ENCODE data around the gene PTGR3. TPM values are rescaled to one million over a fixed set of nuclear protein-coding genes. Genes with fewer than 3 reads are reported as not detected.

The PTGR3 gene
- total and polyA plus RNA-seq, 8 donors: 9.9 to 45.5 (median 15.7) TPM

DNA sequence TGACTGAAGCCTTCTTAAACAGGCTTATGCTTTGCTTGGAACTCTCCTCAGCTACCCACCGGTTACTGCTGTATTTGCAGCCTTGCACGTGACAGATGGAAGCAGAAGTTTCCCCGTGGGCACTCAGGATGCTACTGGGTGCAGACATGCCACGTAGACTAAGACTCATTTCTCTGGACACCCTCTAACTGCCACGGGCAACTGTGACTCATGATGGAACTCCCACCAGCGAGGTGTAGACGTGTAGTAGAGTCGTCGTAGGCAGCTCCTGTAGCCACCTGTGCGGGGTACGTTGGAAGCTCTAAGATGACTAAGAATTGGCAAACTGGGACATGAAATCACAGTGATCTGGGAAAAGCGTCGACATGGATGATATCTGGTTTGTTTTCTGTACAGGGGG lies 29.2 kb upstream of the PTGR3 start:
- H3K36me3 ChIP-seq: no peaks in the 10 kb centered on the region
- TF ChIP-seq EP300 (IDR thresholded peaks at IDR 0.05) (no peak), POLR2AphosphoS5 (IDR thresholded peaks at IDR 0.05) (no peak), POLR2A (IDR thresholded peaks at IDR 0.05) (no peak)
- TF ChIP-seq, protein P1, sequence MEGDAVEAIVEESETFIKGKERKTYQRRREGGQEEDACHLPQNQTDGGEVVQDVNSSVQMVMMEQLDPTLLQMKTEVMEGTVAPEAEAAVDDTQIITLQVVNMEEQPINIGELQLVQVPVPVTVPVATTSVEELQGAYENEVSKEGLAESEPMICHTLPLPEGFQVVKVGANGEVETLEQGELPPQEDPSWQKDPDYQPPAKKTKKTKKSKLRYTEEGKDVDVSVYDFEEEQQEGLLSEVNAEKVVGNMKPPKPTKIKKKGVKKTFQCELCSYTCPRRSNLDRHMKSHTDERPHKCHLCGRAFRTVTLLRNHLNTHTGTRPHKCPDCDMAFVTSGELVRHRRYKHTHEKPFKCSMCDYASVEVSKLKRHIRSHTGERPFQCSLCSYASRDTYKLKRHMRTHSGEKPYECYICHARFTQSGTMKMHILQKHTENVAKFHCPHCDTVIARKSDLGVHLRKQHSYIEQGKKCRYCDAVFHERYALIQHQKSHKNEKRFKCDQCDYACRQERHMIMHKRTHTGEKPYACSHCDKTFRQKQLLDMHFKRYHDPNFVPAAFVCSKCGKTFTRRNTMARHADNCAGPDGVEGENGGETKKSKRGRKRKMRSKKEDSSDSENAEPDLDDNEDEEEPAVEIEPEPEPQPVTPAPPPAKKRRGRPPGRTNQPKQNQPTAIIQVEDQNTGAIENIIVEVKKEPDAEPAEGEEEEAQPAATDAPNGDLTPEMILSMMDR (IDR thresholded peaks at IDR 0.05): no peak
- no peak overlapping the region for H3K27ac ChIP-seq
- H3K4me3 ChIP-seq: no peak overlapping the region
- DNase-seq: no peak
- intact Hi-C loops (cut with DNase I; ENCODE audit: low total_unique reads): no loop called here
- H3K9me3 ChIP-seq: no peaks in the 10 kb centered on the region
- H3K27me3 ChIP-seq: no peaks in the 10 kb centered on the region
- H3K4me1 ChIP-seq: peaks cover 0 to 31% (median 15%) of the 10 kb centered on the region in 4 donors
- 87 to 93% (median 89%) methylated on average over 13 of the region's 13 CpGs for WGBS, 5 donors

DNA sequence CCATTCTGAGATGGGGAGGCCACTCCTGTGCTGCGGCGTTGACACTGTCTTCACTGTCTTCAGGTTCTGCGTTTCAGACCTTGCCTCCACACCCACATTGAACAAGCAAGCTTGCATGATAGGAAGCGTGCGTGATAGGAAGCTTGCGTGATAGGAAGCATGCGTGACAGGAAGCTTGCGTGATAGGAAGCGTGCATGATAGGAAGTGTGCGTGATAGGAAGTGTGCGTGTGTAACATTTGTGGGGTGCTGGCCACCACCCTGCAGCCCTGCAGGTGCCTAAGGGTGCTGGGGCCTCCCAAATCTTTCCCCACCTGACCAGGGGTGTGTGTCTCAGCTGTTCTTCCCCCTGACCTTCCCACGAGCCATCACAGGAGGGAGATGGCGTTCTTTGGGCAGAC lies 27.0 kb upstream of the PTGR3 start:
- H3K4me1 ChIP-seq: peaks cover 0 to 38% (median 22%) of the 10 kb centered on the region in 4 donors
- DNase-seq: no peak
- WGBS, 5 donors: 79 to 95% (median 88%) methylated on average over 13 of the region's 13 CpGs
- H3K9me3 ChIP-seq: no peaks in the 10 kb centered on the region
- H3K27ac ChIP-seq: no peak overlapping the region
- intact Hi-C loops (cut with DNase I; ENCODE audit: low total_unique reads): no loop called here
- H3K4me3 ChIP-seq: no peak overlapping the region
- no peaks in the 10 kb centered on the region for H3K27me3 ChIP-seq
- TF ChIP-seq, protein P1 (IDR thresholded peaks at IDR 0.05): no peak
- no peak for TF ChIP-seq EP300 (IDR thresholded peaks at IDR 0.05)
- no peak for TF ChIP-seq POLR2A (IDR thresholded peaks at IDR 0.05)
- no peak for TF ChIP-seq POLR2AphosphoS5 (IDR thresholded peaks at IDR 0.05)
- H3K36me3 ChIP-seq: no peaks in the 10 kb centered on the region

DNA sequence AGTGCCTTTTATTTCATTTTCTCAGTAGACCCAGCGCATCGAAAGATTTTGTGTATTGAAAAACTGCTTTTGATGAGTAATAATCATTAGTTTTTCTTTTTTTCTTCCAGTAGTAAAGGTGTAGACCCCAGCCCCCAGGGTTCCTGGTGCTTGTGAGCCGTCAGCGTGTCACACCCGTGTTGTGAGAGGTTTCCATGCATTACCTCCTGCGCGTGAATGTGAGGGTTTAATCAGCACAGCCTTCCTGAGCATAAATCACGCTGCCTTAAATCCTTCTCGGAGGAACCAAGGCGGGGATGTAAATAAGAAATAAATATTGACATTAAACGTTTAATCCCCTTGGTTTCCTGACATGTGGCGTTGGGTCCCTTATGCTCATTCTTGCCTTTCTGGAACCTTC lies 26.0 kb upstream of the PTGR3 start:
- no peak for DNase-seq
- H3K36me3 ChIP-seq: no peaks in the 10 kb centered on the region
- TF ChIP-seq EP300 (IDR thresholded peaks at IDR 0.05) (no peak), POLR2AphosphoS5 (IDR thresholded peaks at IDR 0.05) (no peak), POLR2A (IDR thresholded peaks at IDR 0.05) (no peak)
- TF ChIP-seq, protein P1 (IDR thresholded peaks at IDR 0.05): no peak
- H3K4me1 ChIP-seq: peaks cover 0 to 45% (median 24%) of the 10 kb centered on the region in 4 donors
- H3K27ac ChIP-seq: no peak overlapping the region
- WGBS, 5 donors: 79 to 87% (median 82%) methylated on average over 12 of the region's 12 CpGs
- H3K4me3 ChIP-seq: no peak overlapping the region
- H3K27me3 ChIP-seq: no peaks in the 10 kb centered on the region
- intact Hi-C loops (cut with DNase I; ENCODE audit: low total_unique reads): no loop called here
- no peaks in the 10 kb centered on the region for H3K9me3 ChIP-seq

DNA sequence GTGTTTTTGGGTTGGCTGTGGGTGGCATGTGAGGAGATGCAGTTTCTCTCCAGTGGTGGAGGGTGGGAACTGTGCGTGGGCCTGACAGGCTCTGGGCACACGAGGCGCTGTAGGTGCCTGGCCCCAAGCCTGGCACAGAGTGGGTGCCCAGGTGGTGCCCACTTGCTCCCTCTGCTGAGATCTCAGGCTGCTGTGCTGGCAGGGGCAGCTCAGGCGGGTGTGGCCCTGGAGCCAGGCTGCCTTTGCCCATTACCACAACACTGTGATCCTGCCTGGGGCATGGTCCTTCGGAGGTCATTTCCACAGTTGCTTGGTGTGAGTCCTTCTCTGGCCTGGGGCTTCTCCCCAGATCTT lies 22.1 kb upstream of the PTGR3 start:
- TF ChIP-seq POLR2AphosphoS5 (IDR thresholded peaks at IDR 0.05) (no peak), POLR2A (IDR thresholded peaks at IDR 0.05) (no peak), EP300 (IDR thresholded peaks at IDR 0.05) (no peak)
- TF ChIP-seq, protein P1 (IDR thresholded peaks at IDR 0.05): no peak
- intact Hi-C loops (cut with DNase I; ENCODE audit: low total_unique reads): no loop called here
- peak in 1 of 2 donors; percentile 3 for DNase-seq
- Histone ChIP-seq H3K4me1 (peaks cover 0 to 72% (median 39%) of the 10 kb centered on the region in 4 donors), H3K9me3 (no peaks in the 10 kb centered on the region), H3K36me3 (no peaks in the 10 kb centered on the region), H3K27ac (peak overlapping the region in 3 of 5 donors; percentile 23 to 63 (median 55)), H3K4me3 (no peak overlapping the region), H3K27me3 (no peaks in the 10 kb centered on the region)
- 88 to 97% (median 91%) methylated on average over 5 of the region's 5 CpGs for WGBS, 5 donors
